H1 (cell line): Measurements from ENCODE around the gene PHEX. TPM values are rescaled to one million over a fixed set of nuclear protein-coding genes. Genes with fewer than 3 reads are reported as not detected.

Source experiments
- CHD7 ChIP-seq: fragments of 300-600 bp; sonication (generic); IDR thresholded peaks from 2 replicates; pipeline ENCODE4 v1.7.1; 2012; ENCODE audit warnings: low read length, moderate library complexity, mild to moderate bottlenecking, inconsistent platforms; ENCODE audit not compliant: insufficient replicate concordance
- polyA plus RNA-seq, 7 experiments: library from polyadenylated mRNA; depleted of rRNA in 3 of 7; stranded (reverse) in 5 of 7; unstranded in 2 of 7; fragments of >200 nt in 5 of 7; fragments of 200-250 nt in 2 of 7; gene quantifications; 1 replicate in 5 of 7; 2 replicates in 1 of 7; 4 replicates in 1 of 7; pipeline versions ENCODE4 v1.2.1 to v1.2.3, GENCODE V29; 2011 to 2013; ENCODE audit warnings: missing spikeins in 2 of 7, mixed read lengths in 2 of 7
- total RNA-seq: library from RNA; stranded (reverse); fragmentation: NEBNext Ultra II Directional; extraction: Animal tissue kit (Norgen Biotek cat#: 25700); gene quantifications from 2 replicates; pipeline ENCODE4 v1.2.1, GENCODE V29; 2021

PHEX gene
- total and polyA plus RNA-seq, 2 of the 8 experiments (the other 6 are each of a cell fraction or from before 2014, with no cell fraction given): 0.03 to 0.11 TPM

GRCh38 chrX:22004866-22005265, 27.3 kb upstream of the PHEX start (continued):
- no peak for TF ChIP-seq CHD7
